ENCODE results near the gene TMPRSS9.
A peak's percentile ranks its signal among the peaks of the same experiment; 100 is the strongest.
"Not testable (repeated sequence)": the region's sequence is repeated elsewhere in the genome, so short reads cannot be mapped to it uniquely, and the experiment has no call there.

TMPRSS9 gene

DNA sequence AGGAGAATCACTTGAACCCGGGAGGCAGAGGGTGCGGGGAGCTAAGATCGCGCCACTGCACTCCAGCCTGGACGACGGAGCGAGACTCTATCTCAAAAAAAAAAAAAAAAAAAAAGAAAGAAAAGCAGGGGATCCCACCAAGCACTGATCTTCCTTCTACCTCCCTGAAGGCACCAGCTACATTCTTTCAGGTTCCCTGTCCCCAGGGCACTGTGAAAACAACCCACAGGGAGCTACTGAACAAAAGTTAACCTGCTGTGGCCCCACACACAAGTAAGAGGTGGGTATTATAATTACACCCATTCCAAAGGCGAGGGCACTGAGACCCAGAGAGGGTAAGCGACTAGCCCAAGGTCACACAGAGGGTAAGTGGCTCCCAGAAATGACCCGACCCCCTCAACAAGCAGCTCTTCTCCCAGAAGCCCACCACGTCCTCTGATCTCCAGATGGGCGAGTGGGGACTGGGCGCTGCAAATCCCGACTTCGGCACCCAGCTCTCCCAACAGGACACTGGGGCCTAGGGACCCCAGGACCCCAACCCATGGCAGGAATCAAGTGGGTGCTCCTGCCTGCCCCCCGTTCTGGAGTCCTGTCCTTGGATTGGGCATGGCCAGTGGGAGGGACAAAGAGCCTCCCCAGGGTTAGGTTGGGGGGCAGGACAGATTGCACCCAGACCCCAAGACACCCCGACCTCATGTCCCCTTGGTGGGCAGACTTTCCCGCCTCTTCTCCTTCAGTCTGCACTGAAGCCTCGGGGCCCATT, 94.3 kb downstream of the TMPRSS9 start:
- Histone ChIP-seq H3K27me3 (ENCODE audit: low read depth) (no peaks in the 10 kb centered on the region), H3K4me3 (peak overlapping the region; percentile 92; the same call in 1 of the 2 replicates), H3K9me3 (no peaks in the 10 kb centered on the region), H3K4me1 (peaks cover 12% of the 10 kb centered on the region), H3K36me3 (replicated peaks) (peaks cover 8% of the 10 kb centered on the region)
- in situ Hi-C loops (cut with MboI; ENCODE audit: low sequenced_read_pairs), result no loop called here
- DNase-seq (ENCODE audit: low spot score in 2 of 2), result no peak

GRCh38 chr19:2454962-2455850, 95.1 kb downstream of the TMPRSS9 start:
- in situ Hi-C loops (cut with MboI; ENCODE audit: low sequenced_read_pairs), result no loop called here
- no peak for DNase-seq (ENCODE audit: low spot score in 2 of 2)
- Histone ChIP-seq H3K4me1 (peaks cover 12% of the 10 kb centered on the region), H3K27me3 (ENCODE audit: low read depth) (no peaks in the 10 kb centered on the region), H3K4me3 (peak overlapping the region; percentile 92), H3K36me3 (replicated peaks) (peaks cover 6% of the 10 kb centered on the region), H3K9me3 (no peaks in the 10 kb centered on the region)

GRCh38 chr19:2455851-2456570, 95.9 kb downstream of the TMPRSS9 start:
- peaks cover 12% of the 10 kb centered on the region for H3K4me1 ChIP-seq
- peaks cover 6% of the 10 kb centered on the region for H3K36me3 ChIP-seq (replicated peaks)
- DNase-seq (ENCODE audit: low spot score in 2 of 2), result peak in 1 of 2 experiments; percentile 70
- H3K27me3 ChIP-seq (ENCODE audit: low read depth), result no peaks in the 10 kb centered on the region
- H3K4me3 ChIP-seq, result peak overlapping the region; percentile 92
- no peaks in the 10 kb centered on the region for H3K9me3 ChIP-seq
- in situ Hi-C loops (cut with MboI; ENCODE audit: low sequenced_read_pairs), result no loop called here

DNA sequence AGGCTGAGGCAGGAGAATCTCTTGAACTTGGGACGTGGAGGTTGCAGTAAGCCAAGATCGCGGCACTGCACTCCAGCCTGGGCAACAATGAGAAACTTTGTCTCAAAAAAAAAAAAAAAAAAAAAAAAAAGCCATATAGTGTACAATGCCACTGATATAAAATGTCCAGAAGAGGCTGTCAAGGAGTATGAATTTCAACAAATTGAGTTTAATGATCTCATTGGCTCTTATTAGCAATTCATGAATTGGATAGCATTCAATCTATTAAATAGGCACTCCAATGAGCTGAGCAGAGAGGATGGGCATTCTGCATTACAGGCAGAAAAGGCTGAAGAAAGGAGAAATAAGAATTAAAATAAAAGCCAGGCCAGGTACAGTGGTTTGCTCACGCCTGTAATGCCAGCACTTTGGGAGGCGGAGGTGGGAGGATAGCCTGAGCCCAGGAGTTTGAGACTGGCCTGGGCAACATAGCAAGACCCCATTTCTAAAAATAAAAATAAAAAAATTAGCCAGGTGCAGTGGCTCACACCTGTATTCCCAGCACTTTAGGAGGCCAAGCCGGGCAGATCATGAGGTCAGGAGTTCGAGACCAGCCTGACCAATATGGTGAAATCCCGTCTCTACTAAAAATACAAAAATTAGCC, 97.5 kb downstream of the TMPRSS9 start:
- H3K4me3 ChIP-seq, result peak overlapping the region; percentile 32
- no peak for DNase-seq (ENCODE audit: low spot score in 2 of 2)
- peaks cover 16% of the 10 kb centered on the region for H3K4me1 ChIP-seq

DNA sequence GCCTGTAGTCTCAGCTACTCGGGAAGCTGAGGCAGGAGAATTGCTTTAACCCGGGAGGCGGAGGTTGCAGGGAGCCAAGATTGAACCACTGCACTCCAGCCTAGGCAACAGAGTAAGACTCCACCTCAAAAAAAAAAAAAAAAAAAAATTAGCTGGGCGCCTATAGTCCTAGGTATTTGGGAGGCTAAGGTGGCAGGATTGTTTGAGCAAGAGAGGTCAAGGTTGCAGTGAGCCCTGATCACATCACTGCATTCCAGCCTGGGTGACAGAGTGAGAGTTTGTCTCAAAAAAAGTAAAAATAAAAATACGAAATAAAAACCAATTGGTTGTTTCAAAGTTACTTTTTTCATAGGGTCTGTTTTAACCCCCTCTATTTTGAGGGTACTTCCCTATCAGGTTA, 98.0 kb downstream of the TMPRSS9 start:
- H3K4me3 ChIP-seq, result no peak overlapping the region
- peaks cover 20% of the 10 kb centered on the region for H3K4me1 ChIP-seq
- H3K9me3 ChIP-seq, result no peaks in the 10 kb centered on the region
- DNase-seq (ENCODE audit: low spot score in 2 of 2), result no peak
- H3K36me3 ChIP-seq (replicated peaks), result no peaks in the 10 kb centered on the region
- no peaks in the 10 kb centered on the region for H3K27me3 ChIP-seq (ENCODE audit: low read depth)
- in situ Hi-C loops (cut with MboI; ENCODE audit: low sequenced_read_pairs), result no loop called here

More for the DNA sequence above, 97.5 kb downstream of the TMPRSS9 start:
- H3K27me3 ChIP-seq (ENCODE audit: low read depth), result no peaks in the 10 kb centered on the region
- H3K36me3 ChIP-seq (replicated peaks), result no peaks in the 10 kb centered on the region
- no peaks in the 10 kb centered on the region for H3K9me3 ChIP-seq
- in situ Hi-C loops (cut with MboI; ENCODE audit: low sequenced_read_pairs), result no loop called here

GRCh38 chr19:2458776-2459175, 98.7 kb downstream of the TMPRSS9 start:
- peaks cover 20% of the 10 kb centered on the region for H3K4me1 ChIP-seq
- H3K4me3 ChIP-seq; H3K36me3 ChIP-seq (replicated peaks); DNase-seq (ENCODE audit: low spot score in 2 of 2); H3K9me3 ChIP-seq; H3K27me3 ChIP-seq (ENCODE audit: low read depth); in situ Hi-C loops (cut with MboI; ENCODE audit: low sequenced_read_pairs): not testable (repeated sequence)

GRCh38 chr19:2460245-2460644, 100.2 kb downstream of the TMPRSS9 start:
- DNase-seq (ENCODE audit: low spot score in 2 of 2), result no peak
- H3K9me3 ChIP-seq, result no peaks in the 10 kb centered on the region
- no peak overlapping the region for H3K4me3 ChIP-seq
- in situ Hi-C loops (cut with MboI; ENCODE audit: low sequenced_read_pairs), result no loop called here
- peaks cover 13% of the 10 kb centered on the region for H3K4me1 ChIP-seq
- no peaks in the 10 kb centered on the region for H3K27me3 ChIP-seq (ENCODE audit: low read depth)
- H3K36me3 ChIP-seq (replicated peaks), result no peaks in the 10 kb centered on the region

- in situ Hi-C loops (cut with MboI; ENCODE audit: low sequenced_read_pairs), result no loop called here
- no peak for DNase-seq (ENCODE audit: low spot score in 2 of 2)
- peak overlapping the region; percentile 9; the same call in 1 of the 2 replicates for H3K4me3 ChIP-seq
Observed at GRCh38 chr19:2461751-2462634, 101.9 kb downstream of the TMPRSS9 start.

GRCh38 chr19:2462635-2463421, 102.8 kb downstream of the TMPRSS9 start:
- Histone ChIP-seq H3K27me3 (ENCODE audit: low read depth) (no peaks in the 10 kb centered on the region), H3K36me3 (replicated peaks) (no peaks in the 10 kb centered on the region), H3K4me1 (peaks cover 8% of the 10 kb centered on the region), H3K9me3 (no peaks in the 10 kb centered on the region), H3K4me3 (peak overlapping the region; percentile 9)
- in situ Hi-C loops (cut with MboI; ENCODE audit: low sequenced_read_pairs), result no loop called here
- DNase-seq (ENCODE audit: low spot score in 2 of 2), result peak; percentile 84 to 92

More at GRCh38 chr19:2461751-2462634, 101.9 kb downstream of the TMPRSS9 start:
- no peaks in the 10 kb centered on the region for H3K36me3 ChIP-seq (replicated peaks)
- no peaks in the 10 kb centered on the region for H3K9me3 ChIP-seq
- H3K4me1 ChIP-seq, result peaks cover 10% of the 10 kb centered on the region
- H3K27me3 ChIP-seq (ENCODE audit: low read depth), result no peaks in the 10 kb centered on the region

DNA sequence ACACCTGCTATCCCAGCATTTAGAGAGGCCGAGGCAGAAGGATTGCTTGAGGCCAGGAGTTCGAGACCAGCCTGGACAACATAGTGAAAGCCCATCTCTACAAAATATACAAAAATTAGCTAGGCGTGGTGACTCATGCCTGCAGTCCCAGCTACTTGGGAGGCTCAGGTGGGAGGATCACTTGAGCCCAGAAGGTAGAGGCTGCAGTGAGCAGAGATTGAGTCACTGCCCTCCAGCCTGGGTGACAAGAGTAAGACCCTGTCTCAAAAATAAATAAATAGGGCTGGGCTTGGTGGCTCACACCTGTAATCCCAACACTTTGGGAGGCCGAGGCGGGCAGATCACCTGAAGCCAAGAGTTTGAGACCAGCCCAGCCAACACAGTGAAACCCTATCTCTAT, 103.6 kb downstream of the TMPRSS9 start:
- H3K4me1 ChIP-seq; H3K36me3 ChIP-seq (replicated peaks); H3K4me3 ChIP-seq; DNase-seq (ENCODE audit: low spot score in 2 of 2); H3K9me3 ChIP-seq; in situ Hi-C loops (cut with MboI; ENCODE audit: low sequenced_read_pairs); H3K27me3 ChIP-seq (ENCODE audit: low read depth): not testable (repeated sequence)

DNA sequence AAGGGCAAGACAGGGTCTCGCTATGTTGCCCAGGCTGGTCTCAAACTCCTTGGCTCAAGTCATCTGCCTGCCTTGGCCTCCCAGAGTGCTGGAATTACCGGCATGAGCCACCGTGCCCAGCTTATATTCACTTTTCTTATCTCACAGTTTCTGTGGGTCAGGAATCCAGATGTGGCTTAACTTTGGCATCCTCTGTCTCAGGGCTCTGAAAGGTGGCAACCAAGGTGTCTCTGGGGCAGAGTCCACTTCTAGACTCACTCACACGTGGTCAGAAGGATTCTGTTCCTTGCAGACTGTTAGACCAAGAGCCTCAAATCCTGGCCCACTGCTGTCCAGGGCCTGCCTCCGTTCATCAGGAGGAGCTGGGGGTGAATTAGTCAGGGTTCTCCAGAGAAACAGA, 104.3 kb downstream of the TMPRSS9 start:
- no peak for DNase-seq (ENCODE audit: low spot score in 2 of 2)
- no peak overlapping the region for H3K4me3 ChIP-seq
- H3K36me3 ChIP-seq (replicated peaks), result no peaks in the 10 kb centered on the region
- H3K4me1 ChIP-seq, result peaks cover 8% of the 10 kb centered on the region
- H3K9me3 ChIP-seq, result no peaks in the 10 kb centered on the region
- in situ Hi-C loops (cut with MboI; ENCODE audit: low sequenced_read_pairs), result no loop called here
- no peaks in the 10 kb centered on the region for H3K27me3 ChIP-seq (ENCODE audit: low read depth)

DNA sequence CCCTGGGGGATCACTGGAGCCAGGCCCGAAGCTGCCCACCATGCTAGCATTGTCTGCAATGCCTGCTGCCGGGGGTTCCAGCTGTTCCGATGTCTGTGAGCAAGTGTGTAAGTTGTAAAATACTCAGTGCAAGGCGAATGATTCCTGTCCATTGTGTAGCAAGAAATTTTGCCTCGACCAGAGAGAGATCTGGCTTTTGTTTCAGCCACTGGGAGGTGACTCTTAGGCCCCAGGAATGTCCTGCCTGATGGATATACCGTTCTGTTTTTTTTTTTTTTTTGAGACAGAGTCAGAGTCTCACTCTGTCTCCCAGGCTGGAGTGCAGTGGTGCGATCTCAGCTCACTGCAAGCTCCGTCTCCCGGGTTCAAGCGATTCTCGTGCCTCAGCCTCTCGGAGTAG, 108.5 kb downstream of the TMPRSS9 start:
- no peaks in the 10 kb centered on the region for H3K27me3 ChIP-seq (ENCODE audit: low read depth)
- no peak overlapping the region for H3K4me3 ChIP-seq
- in situ Hi-C loops (cut with MboI; ENCODE audit: low sequenced_read_pairs), result no loop called here
- H3K4me1 ChIP-seq, result no peaks in the 10 kb centered on the region
- no peaks in the 10 kb centered on the region for H3K9me3 ChIP-seq
- H3K36me3 ChIP-seq (replicated peaks), result no peaks in the 10 kb centered on the region
- DNase-seq (ENCODE audit: low spot score in 2 of 2), result no peak

Measured in HAP-1 (cell line).